ENCODE data around the gene CDCP2. TPM values are rescaled to one million over a fixed set of nuclear protein-coding genes. Genes with fewer than 3 reads are reported as not detected.

CDCP2 gene
- total RNA-seq, 4 donors from 2014 or later = 0.45 TPM; not detected in 3

Small RNAs within 50 kb of the gene (small RNA-seq; reads per million reads assigned to genes)
- gene AL353898.1 = not detected
- not detected for gene AL353898.2

Other genes with a start within 250 kb of the CDCP2 start
- 100 to 1,000 TPM in 1 of 4 donors, 10 to 100 TPM in 3; 42.4 to 116 (median 77.7) TPM for gene IFT25, start 207.3 kb downstream of the CDCP2 start, total RNA-seq
- 10 to 100 TPM; 28.7 to 39.4 (median 33.7) TPM for gene LRRC42, start 206.7 kb downstream of the CDCP2 start, total RNA-seq
- gene LDLRAD1, start 134.8 kb downstream of the CDCP2 start, total RNA-seq = not detected
- gene TMEM59, start 99.8 kb downstream of the CDCP2 start, total RNA-seq = 100 to 1,000 TPM; 337 to 492 (median 444) TPM
- 1 to 10 TPM; 4.3 to 5.8 (median 4.4) TPM for gene TCEANC2, start 99.4 kb downstream of the CDCP2 start, total RNA-seq
- 1 to 10 TPM; 3.7 to 6.2 (median 5.2) TPM for gene CYB5RL, start 47.0 kb upstream of the CDCP2 start, total RNA-seq
- 10 to 100 TPM; 29.8 to 71.3 (median 48.0) TPM for gene MRPL37, start 47.2 kb upstream of the CDCP2 start, total RNA-seq

Data from thyroid gland (tissue), 4 donors.